C1 segment of cervical spinal cord (tissue), 14 donors: ENCODE results near the gene ZSCAN18.

Experiments used
- DNase-seq, 14 donors: peaks; one replicate each; lab custom pipeline; 2025; lab: John Stamatoyannopoulos, UW

Gene ZSCAN18

DNA sequence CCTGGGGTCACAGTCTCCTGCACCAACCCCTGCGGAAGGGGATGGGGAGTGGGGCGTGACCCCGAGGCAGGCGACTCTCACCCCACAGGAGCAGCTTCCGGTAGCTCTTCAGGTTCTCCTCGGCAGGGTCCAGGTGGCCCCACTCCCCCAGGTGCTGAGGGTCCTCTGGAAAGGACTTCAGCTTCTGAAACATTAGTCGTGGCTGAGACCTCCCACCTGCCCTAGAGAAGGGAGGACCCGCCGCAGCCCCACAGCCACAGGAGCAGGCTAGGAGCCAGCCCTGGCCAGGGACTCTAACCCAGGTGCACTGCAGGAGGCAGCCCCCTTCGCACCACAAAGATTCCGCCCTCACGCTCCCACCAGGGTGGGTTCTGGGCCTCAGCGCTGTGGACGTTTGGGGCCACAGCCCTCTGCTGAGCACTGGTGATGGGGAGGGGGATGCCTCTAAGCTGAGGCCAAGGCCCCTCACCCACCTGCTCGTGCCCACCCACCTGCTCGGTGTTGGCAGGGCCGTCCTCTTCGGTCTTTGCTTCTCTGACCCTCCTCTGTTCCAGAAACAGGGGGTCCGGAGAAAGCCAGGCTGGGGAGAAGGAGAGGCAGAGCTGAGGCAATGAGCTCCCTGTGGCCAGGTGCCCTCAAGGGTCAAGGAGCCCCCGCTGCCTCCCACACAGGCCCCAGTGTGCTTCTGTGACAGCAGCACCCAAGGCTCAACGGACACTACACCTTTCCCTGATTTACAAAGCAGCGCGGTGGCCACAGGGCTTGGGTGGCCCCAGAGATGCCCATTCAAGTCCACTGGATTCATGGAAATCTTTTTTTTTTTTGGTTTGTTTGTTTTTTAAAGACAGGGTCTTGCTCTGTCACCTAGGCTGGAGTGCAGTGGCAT is 11.0 kb downstream of the ZSCAN18 start:
- no peak for DNase-seq

DNA sequence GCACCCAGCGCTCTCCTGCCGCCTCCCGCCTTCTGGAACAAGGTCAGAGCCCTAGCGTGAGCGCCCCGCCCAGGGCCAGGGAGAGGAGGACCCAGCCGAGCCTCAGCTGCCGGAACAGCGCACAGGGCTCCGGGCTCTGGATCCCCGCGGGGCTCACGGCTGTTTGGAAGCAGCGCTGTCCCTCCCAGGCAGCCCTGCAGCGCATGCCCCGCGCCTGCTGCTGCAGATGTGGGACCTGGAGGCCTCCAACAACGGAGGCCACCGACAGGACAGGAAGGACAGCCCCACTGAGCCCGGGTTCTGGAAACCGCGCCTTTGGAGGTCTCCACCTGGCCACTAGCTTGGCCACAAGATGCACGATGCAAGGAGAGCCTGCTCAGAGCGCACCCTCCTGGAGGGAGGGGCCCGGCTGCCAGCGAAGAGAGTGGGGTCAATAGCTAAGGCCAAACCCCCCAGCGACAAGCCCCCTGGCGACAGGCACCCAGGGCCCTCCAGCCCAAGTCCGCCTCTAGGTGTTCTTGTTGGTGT is 12.6 kb downstream of the ZSCAN18 start:
- no peak for DNase-seq

DNA sequence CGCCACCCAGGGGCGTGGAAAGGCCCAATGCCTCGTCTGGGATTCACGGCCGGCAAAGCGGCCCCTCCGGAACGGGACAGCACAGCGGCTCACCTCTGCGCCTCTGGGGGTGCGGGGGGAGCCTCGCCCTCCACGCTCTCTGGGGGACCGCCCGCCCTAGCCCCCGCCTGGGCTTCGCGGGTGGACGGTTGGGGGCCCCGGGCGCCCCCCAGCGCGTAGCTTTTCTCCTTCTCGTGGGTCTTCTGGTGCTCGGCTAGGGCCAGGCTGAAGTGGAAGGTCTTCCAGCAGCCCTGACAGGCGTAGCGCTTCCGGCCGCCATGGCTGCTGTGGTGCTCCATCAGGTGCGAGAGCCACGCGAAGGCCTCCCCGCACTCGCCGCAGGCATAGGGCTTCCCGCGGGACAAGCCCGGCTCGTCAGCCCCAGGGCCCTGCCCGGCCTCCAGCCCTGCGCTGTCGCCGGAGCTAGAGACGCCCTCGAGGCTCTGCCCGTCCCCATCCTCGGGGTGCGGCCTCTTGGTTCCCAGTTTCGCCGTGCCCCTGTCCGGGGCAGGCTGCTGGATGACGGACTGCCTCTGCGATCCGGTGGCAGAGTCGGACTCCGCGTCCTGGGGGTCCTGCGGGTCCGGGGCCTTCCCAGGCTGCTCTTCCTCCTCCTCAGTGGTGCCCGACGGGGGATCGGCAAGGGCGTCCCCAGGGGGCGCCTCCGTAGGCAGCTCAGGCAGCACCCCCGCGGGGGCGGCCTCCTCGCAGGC is 13.3 kb downstream of the ZSCAN18 start:
- DNase-seq, result no peak

DNA sequence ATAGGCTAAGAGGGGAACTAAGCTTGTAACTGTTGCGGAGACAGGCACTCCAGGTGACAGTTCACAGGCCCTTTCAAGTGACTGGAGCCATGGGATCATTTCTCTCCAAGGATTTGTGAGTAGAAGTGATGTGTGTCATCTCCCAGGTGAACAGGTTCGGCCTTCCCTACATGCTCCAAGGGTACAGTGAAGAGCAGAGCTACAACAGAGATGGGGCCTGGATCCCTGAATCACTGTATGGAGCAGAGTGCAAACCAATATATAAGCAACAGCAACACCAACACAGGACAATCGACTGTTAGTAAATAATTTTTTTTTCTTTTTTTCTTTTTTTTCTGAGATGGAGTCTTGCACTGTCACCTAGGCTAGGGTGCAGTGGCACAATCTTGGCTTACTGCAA is 15.0 kb downstream of the ZSCAN18 start:
- no peak for DNase-seq

DNA sequence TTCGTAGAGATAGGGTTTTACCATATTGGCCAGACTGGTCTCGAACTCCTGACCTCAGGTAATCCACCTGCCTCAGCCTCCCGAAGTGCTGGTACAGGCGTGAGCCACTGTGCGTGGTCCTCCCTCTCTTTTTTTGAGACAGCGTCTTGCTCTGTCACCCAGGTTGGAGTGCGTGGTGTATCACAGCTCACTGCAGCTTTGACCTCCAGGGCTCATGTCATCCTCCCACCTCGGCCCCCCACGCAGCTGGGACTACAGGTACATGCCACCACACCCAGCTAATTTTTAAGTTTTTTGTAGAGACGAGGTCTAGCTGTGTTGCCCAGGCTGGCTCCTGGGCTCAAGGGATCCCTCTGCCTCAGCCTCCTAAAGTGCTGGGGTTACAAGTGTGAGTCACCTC is 18.2 kb downstream of the ZSCAN18 start:
- DNase-seq, result no peak

DNA sequence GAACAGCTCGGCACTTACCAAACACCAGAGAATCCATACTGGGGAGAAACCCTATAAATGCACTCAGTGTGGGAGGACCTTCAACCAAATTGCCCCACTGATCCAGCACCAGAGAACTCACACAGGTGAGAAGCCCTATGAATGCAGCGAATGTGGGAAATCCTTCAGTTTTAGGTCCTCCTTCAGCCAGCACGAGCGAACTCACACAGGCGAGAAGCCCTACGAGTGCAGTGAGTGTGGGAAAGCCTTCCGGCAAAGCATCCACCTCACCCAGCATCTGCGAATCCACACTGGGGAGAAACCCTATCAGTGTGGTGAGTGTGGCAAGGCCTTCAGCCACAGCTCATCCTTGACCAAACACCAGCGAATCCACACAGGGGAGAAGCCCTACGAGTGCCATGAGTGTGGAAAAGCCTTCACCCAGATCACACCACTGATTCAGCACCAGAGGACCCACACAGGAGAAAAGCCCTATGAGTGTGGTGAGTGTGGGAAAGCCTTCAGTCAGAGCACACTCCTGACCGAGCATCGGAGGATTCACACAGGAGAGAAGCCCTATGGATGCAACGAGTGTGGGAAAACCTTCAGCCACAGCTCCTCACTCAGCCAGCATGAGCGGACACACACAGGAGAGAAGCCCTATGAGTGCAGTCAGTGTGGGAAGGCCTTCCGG is 30.7 kb downstream of the ZSCAN18 start:
- no peak for DNase-seq

DNA sequence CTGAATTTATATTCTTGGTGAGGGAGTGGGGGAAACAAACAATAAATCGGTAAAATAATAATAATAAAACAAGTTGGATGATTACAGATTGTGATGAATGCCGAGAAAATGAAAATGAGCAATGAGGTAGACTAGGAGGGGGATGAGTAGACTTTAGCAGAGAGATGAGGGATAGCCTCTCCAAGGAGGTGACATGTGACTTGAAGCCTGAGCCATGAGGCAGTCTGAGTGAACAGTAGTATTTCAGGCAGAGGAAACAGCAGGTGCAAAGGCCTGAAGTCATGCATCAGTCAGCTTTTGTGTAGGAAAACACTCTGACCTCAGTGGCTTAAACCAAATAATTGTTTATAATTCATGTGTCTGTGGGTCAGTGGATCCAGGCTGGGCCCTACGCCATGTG is 34.3 kb downstream of the ZSCAN18 start:
- no peak for DNase-seq

DNA sequence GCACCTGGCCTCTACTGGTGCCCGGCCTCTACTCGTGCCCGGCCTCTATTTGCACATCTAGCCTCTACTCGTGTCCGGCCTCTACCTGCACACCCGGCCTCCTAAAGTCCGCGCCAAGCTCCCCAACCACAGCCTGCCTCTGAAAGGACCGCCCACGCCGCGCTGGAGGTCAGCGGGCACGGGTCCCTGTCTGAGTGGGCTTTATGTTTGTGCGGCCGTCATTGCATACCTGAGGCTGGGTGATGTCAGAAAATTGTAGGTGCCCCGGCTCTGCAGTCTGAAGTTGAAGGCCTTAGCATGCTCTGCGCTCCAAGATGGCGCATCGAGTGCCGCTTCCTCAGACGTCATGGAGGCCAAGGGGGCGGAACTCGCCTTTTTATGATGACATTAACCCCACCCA is 37.8 kb downstream of the ZSCAN18 start:
- no peak for DNase-seq

DNA sequence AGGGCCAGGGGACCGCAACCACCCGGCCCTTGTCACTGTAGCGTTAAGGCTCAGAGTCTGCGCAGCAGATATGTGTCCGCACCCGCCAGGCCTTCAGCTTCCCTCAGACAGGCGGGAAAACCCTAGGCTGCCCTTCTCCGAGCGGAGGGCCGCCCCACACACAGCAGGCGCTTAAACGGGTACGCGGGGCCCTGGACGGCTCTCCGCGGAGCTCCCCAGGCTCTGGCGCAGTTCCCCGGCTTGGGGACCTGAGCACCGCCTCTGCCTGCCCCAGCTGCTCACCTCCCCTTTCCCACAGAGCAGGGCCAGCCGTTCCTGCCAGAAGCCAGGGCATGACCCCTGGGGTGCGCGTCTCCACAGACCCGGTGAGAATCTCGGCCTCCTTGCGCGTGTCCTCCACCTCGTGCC is 38.4 kb downstream of the ZSCAN18 start:
- peak in 3 of 14 donors; percentile 37 to 67 (median 62) for DNase-seq

DNA sequence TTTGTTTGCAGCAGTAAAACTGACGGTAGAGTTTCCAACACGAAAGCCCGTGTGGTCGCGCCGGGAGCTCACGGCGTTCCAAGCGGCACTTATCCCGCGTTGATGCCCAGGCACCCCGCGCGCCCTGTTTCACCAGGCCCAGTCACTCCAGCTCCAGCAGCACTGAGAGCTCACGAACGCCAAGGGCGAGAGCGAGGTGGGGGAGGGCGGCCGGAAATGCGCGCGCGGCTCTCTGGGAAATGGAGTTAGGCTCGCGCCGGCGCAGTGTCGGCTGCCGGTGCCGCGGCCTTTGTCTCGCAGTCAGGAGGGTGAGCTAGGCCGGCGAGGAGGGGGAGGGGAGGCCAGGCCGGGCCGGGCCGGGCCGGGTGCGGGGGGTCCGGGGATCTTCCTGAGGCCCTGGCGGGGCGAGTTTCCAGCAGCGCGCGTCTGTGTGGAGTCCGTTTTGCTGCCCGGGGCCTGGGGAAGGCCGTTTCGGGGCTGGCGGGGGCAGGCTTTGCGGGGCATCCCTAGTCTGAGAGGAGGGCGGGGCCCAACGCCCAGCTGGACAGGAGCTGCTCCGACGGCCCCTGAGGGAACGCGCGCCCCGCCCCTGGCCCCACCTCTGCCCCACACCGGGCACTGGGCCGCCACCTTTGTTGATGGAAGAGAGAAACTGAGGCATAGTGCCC is 38.9 kb downstream of the ZSCAN18 start, which contains the start of gene ZNF135:
ZNF135 (plus strand) TSS at position 280 of the 668 bp plus-strand sequence. CDS start 721 bp downstream, outside the sequence.
- DNase-seq, result peak; percentile 46 to 94 (median 88)

DNA sequence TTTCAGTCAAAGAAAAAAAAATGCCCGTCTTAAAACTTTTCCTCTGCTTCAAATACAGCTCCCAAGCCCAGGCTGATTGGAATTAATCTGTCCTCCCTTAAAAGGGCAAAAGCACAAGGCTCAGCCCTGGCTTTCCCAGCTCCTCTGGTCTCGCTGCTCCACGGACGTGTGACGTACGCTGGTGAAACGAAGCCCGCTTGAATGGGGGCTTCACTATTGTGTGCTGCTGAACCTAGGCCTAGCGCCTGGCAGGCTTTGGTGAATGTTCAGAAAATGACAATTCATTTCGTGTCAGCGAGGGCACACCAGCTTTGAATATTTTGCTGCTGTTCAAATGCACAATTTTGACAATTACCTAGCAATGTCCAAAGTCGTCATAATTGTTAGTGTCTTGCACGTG is 39.6 kb downstream of the ZSCAN18 start:
- peak in 2 of 14 donors; percentile 20 to 32 for DNase-seq

DNA sequence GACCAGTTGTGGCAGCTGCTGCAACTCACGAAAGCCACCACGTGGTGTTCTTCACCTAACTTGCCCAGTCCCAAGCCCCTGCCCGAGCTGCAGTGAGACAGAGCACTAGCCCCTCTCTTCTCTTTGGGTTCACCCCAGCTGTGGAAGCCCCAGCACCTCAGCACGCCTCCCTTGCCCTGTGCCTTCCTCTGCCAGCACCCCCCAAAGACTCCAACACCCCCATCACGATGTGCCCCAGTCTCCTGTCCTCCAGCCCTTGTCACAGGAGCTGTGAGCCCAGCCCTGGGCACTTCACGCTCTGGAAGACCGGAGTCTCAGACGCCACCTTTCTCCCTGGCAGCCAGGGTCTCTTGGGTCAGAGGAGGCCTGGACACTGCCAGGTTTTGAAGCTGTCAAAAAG is 41.2 kb downstream of the ZSCAN18 start:
- DNase-seq, result no peak

DNA sequence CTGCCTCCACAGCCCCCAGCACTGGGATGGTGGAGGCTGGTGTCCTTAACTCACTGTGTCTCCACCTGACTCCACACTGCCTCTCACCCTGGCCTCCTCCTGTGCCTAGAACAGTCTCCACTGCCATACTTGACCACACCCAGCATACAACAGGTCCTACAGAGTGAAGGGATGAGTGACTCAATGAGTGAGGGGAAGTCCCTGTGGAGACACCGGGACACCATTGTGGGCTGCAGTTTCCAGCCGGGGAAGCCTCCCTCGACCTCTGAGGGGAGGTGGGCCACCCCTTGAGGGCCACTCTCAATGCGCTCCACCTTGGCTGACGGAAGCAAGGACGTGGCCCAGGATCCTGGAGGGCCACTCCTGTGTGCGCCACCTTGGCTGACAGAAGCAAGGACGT is 41.8 kb downstream of the ZSCAN18 start:
- DNase-seq, result no peak

DNA sequence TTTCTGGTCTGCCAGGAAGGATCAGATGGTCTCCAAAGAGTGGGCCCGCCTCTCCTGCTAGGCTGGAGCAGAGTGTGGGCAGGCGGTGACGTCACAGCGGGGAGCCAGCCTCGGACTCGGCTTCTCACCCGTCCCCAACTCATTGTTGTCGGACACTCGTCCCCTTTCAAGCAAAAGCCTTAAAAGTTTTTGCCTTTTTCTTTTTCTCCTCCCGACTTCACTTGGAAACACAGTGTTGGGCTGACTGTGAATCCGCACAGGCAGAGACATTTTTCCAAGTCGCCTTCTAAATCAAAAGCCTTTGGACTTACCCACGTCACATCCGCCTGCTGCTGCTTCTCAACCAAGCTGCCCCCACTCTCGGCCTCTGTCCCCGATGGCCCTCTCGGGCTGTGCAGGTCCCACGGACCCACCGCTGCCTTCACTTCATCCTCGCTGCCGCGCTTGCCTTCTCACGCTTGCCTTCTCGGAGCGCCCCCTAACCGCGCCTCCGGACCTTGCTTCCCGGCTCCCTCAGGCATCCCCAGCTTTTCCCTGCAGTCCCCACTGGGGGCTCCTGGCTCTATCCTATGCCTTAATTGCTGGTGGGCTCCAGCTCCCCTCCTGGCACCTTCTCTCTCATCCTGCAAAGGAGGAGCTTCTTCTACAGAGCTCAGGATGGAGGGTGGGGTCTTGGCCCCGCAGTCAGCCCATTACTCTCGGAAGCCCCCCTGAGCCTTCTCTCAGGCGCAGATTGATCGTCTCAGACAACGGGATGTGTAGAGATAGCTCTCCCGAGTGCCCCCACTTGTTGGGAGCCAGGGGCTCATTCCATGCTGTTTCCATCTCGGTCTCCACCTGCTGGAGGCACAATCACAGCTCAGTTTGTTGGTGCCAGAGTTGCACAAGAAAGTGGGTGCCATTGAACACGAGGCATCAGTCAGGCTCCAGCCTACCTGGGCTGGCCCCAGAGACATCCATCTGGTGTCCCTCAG is 42.8 kb downstream of the ZSCAN18 start:
- peak in 11 of 14 donors; percentile 22 to 79 (median 55) for DNase-seq

DNA sequence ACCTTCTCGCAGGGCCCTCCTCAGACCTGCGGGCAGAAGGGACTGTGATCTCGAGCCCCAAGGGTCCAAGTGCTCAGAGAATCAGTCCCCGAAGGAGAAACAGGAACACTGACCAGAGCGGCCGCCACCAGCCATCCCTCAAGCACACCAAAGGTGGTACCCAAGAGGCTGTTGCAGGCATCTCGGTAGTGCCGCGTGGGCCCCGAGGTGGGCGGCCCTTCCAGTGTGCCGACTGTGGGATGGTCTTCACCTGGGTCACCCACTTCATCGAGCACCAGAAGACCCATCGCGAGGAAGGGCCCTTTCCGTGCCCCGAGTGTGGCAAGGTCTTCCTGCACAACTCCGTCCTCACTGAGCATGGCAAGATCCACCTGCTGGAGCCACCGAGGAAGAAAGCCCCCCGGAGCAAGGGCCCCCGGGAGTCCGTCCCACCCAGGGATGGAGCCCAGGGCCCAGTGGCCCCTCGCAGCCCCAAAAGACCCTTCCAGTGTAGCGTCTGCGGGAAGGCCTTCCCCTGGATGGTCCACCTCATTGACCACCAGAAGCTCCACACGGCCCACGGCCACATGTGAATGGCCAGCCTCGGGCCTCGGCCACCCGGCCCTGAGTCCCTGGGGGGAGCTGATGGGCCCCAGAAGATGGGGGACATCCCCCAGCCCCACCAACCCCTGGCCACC is 44.4 kb downstream of the ZSCAN18 start:
- DNase-seq, result no peak

DNA sequence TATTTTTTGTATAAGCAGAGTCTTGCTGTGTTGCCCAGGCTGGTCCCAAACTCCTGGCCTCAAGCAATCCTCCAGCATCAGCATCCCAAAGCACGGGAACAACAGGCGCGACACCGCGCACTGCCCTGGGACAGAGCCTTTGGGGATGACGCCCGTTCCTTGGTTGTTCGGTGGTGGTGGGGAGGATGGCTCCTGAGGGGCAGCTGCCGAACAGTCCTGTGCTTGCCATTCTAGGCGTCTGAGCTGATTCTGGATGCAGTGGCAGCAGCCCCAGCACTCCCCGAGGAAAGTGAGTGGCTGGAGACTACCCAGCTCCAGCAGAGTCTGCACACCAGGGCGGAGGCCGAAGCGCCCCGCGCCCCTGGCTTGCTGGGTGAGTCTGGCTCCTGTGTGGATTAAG is 45.8 kb downstream of the ZSCAN18 start:
- DNase-seq, result no peak

DNA sequence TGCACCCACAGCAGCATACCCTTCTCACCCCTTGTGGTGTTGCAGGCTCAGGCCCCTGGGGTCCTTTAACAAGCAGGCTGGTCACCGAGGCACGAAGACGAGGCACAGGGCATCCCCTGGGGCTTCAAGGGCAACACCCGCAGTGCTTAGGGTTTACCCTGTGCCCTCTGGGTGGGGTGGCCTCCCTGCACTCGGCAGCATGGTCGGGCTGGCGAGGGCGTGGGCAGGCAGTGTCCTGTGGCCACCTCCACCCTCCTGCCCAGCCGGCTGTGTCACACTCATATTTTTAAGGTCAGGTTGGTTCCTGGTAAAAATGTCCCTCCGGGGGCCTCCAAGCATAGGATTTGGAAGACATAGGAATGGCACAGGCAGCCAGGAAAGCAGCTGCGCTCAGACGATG is 50.4 kb downstream of the ZSCAN18 start:
- no peak for DNase-seq

DNA sequence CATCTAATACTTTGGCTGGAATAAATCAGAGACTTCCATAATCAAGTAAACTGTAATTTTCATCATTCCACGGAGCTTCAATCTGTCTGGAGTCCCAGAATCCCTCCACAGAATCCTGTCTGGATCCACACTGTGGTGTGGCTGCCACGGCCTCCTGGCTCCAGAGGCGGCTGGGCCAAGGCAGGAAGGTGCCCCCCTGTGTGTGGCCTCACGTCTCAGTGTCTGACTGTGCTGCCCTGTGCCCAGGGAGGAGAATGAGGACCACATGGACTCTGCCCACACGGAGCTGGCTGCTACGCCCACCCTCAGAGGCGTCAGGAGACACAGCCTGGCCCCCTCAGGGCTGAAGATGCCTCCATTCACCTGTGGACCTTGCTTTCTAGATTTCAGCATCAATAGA is 51.2 kb downstream of the ZSCAN18 start:
- no peak for DNase-seq

DNA sequence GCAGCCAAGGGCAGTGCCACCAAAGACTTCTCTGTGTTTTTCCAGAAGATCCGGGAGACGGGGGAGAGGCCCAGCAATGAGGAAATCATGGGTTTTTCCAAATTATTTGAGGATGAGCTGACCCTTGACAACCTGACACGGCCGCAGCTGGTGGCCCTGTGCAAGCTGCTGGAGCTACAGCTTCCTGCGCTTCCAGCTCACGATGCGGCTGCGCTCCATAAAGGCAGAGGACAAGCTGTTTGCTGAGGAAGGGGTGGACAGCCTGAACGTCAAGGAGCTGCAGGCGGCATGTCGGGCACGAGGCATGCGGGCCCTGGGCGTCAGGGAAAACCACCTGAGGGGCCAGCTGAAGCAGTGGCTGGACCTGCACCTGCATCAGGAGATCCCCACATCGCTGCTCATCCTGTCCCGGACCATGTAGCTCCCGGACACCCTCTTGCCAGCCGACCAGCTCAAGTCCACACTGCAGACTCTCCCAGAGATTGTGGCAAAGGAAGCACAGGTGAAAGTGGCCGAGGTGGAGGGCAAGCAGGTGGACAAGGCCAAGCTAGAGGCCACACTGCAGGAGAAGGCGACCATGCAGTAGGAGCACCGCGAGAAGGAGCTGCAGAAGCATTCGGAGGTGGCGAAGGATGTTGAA is 52.5 kb downstream of the ZSCAN18 start:
- no peak for DNase-seq
